Activated CD8-positive, alpha-beta memory T cell treated with anti-CD3 and anti-CD28 coated beads for 48 hours (primary cell): ENCODE measurements around the gene BPIFB6.

Experiments
- DNase-seq, 3 experiments: peaks; one replicate each; pipeline ENCODE4 v3.0.0-alpha.2; 2020; ENCODE audit warnings: low read depth in 2 of 3, low spot score in 2 of 3

BPIFB6 gene

GRCh38 chr20:33002087-33002808 is 29.2 kb upstream of the BPIFB6 start:
- DNase-seq = no peak

GRCh38 chr20:33004141-33004751 is 27.2 kb upstream of the BPIFB6 start, which contains the start of gene SUN5:
TSS of gene SUN5 (minus strand) at chr20:33004433. CDS start at chr20:33004340, 93 bp downstream.
- no peak for DNase-seq

- DNase-seq = peak in 1 of 3 experiments; percentile 21
These were observed 26.3 kb upstream of the BPIFB6 start for GRCh38 chr20:33005132-33005566.

GRCh38 chr20:33005908-33006775 is 25.3 kb upstream of the BPIFB6 start:
- no peak for DNase-seq

GRCh38 chr20:33006776-33007375 is 24.6 kb upstream of the BPIFB6 start:
- no peak for DNase-seq

GRCh38 chr20:33007376-33008335 is 23.8 kb upstream of the BPIFB6 start, which contains the start of gene BPIFB2:
TSS of gene BPIFB2 (plus strand) at chr20:33007704. CDS start at chr20:33008575, 871 bp downstream.
- DNase-seq = no peak

- no peak for DNase-seq
These were observed 22.9 kb upstream of the BPIFB6 start for GRCh38 chr20:33008336-33009213.

GRCh38 chr20:33009214-33010132 is 22.0 kb upstream of the BPIFB6 start:
- DNase-seq = no peak

GRCh38 chr20:33010133-33010504 is 21.3 kb upstream of the BPIFB6 start:
- no peak for DNase-seq

- DNase-seq = no peak
These were observed 20.6 kb upstream of the BPIFB6 start for GRCh38 chr20:33010674-33011449.

- DNase-seq = no peak
These were observed 18.9 kb upstream of the BPIFB6 start for GRCh38 chr20:33012327-33013189.

- no peak for DNase-seq
These were observed 17.6 kb upstream of the BPIFB6 start for GRCh38 chr20:33013701-33014326.

- no peak for DNase-seq
These were observed 16.9 kb upstream of the BPIFB6 start for GRCh38 chr20:33014336-33015113.

GRCh38 chr20:33015114-33015484 is 16.3 kb upstream of the BPIFB6 start:
- no peak for DNase-seq
